Measurements from ENCODE around the gene SRRM4.

SRRM4 gene

DNA sequence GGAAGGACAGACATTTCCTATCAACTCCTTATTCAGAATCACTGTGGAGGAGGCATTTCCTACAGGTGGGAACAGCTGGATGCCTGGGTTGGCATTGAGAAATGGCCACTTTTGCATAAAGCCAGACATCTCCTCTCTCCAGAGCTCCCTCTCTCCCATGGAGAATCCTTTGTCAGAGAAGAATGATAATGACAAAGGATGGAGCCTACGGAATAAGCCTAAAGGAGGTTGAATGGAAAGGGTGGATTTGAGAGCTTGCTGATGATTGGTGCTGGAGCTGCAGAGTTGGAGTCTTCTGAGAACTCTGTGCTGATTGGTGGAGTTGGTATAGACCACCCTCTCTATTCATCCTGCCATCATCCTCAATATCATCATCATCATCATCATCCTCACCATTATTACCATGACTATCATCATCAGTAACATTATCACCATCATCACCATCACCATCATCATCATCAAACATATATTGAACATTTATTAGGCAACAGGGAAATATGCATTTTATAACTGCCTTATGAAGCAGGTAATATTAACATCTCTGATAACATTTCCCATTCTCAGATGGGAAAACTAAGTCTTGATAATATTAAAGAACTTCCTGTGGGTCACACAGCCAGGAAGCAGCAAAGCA is 108.2 kb downstream of the SRRM4 start:
- no peak for TF ChIP-seq TAF1 (IDR thresholded peaks at IDR 0.05; ENCODE audit: low read depth)
- no peak for TF ChIP-seq RAD21 (IDR thresholded peaks at IDR 0.05; ENCODE audit: low read depth)
- TF ChIP-seq EP300 (IDR thresholded peaks at IDR 0.05; ENCODE audit: borderline replicate concordance) = no peak
- no peak for TF ChIP-seq ZBTB7A (IDR thresholded peaks at IDR 0.05; ENCODE audit: low read depth)
- TF ChIP-seq TEAD4 (IDR thresholded peaks at IDR 0.05) = no peak
- TF ChIP-seq CEBPB (IDR thresholded peaks at IDR 0.05) = no peak
- TF ChIP-seq, protein P1, sequence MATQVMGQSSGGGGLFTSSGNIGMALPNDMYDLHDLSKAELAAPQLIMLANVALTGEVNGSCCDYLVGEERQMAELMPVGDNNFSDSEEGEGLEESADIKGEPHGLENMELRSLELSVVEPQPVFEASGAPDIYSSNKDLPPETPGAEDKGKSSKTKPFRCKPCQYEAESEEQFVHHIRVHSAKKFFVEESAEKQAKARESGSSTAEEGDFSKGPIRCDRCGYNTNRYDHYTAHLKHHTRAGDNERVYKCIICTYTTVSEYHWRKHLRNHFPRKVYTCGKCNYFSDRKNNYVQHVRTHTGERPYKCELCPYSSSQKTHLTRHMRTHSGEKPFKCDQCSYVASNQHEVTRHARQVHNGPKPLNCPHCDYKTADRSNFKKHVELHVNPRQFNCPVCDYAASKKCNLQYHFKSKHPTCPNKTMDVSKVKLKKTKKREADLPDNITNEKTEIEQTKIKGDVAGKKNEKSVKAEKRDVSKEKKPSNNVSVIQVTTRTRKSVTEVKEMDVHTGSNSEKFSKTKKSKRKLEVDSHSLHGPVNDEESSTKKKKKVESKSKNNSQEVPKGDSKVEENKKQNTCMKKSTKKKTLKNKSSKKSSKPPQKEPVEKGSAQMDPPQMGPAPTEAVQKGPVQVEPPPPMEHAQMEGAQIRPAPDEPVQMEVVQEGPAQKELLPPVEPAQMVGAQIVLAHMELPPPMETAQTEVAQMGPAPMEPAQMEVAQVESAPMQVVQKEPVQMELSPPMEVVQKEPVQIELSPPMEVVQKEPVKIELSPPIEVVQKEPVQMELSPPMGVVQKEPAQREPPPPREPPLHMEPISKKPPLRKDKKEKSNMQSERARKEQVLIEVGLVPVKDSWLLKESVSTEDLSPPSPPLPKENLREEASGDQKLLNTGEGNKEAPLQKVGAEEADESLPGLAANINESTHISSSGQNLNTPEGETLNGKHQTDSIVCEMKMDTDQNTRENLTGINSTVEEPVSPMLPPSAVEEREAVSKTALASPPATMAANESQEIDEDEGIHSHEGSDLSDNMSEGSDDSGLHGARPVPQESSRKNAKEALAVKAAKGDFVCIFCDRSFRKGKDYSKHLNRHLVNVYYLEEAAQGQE (IDR thresholded peaks at IDR 0.05; ENCODE audit: low read depth) = no peak

DNA sequence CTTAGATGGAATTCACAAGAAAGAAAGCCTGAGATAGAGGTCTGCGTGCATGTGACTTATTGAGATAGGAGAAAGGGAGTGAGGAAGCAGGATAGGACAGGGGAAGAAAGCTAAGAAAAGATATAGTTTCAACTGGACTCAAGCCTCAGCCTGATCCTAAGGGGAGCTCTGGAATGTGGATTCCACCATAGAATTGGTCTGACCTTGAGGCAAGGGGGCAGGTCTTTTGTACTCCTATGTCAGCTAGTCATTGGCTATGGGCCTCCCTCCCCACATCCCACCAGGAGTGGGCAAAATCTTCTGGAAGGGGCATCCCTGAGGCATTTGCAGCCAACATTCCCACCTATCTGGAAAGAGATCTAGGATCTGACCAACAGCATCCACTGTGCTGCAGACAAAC is 108.9 kb downstream of the SRRM4 start:
- TF ChIP-seq ZBTB7A (IDR thresholded peaks at IDR 0.05; ENCODE audit: low read depth) (no peak), CEBPB (IDR thresholded peaks at IDR 0.05) (no peak), TAF1 (IDR thresholded peaks at IDR 0.05; ENCODE audit: low read depth) (no peak), EGR1 (IDR thresholded peaks at IDR 0.05) (no peak), EP300 (IDR thresholded peaks at IDR 0.05; ENCODE audit: borderline replicate concordance) (no peak), TCF12 (IDR thresholded peaks at IDR 0.05; ENCODE audit: low read depth) (no peak), FOXM1 (IDR thresholded peaks at IDR 0.05; ENCODE audit: borderline replicate concordance, low read depth) (no peak), NFIC (IDR thresholded peaks at IDR 0.05) (no peak), YY1 (IDR thresholded peaks at IDR 0.05; ENCODE audit: low read depth) (no peak), CREB1 (IDR thresholded peaks at IDR 0.05; ENCODE audit: low read depth) (no peak), RAD21 (IDR thresholded peaks at IDR 0.05; ENCODE audit: low read depth) (no peak), TEAD4 (IDR thresholded peaks at IDR 0.05) (no peak)
- TF ChIP-seq, protein P2, sequence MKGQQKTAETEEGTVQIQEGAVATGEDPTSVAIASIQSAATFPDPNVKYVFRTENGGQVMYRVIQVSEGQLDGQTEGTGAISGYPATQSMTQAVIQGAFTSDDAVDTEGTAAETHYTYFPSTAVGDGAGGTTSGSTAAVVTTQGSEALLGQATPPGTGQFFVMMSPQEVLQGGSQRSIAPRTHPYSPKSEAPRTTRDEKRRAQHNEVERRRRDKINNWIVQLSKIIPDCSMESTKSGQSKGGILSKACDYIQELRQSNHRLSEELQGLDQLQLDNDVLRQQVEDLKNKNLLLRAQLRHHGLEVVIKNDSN (IDR thresholded peaks at IDR 0.05) = no peak
- TF ChIP-seq, protein P3, sequence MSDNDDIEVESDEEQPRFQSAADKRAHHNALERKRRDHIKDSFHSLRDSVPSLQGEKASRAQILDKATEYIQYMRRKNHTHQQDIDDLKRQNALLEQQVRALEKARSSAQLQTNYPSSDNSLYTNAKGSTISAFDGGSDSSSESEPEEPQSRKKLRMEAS (IDR thresholded peaks at IDR 0.05) = no peak
- TF ChIP-seq, protein P1 (IDR thresholded peaks at IDR 0.05; ENCODE audit: low read depth) = no peak

DNA sequence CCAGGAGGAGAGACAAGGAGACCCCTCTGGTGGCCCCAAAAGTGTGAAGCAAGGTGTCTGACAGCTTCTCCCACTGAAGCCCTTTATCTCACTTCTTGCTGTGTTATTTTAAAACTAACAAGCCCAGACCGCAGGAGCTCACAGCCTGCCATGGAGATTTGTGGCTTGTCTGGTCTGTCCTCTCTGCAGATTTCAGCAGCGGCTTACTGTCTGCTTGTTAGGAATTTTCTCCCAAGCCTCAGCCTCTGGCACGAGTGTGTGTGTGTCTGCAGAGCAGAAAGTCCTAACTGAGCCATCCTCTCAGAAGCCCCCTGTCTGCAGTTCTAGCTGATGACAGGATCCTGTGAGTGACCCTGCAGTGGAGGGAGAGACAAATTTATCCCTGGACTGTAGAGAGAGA is 109.5 kb downstream of the SRRM4 start:
- TF ChIP-seq TAF1 (IDR thresholded peaks at IDR 0.05; ENCODE audit: low read depth) (no peak), EP300 (IDR thresholded peaks at IDR 0.05; ENCODE audit: borderline replicate concordance) (no peak), NFIC (IDR thresholded peaks at IDR 0.05) (no peak), CEBPB (IDR thresholded peaks at IDR 0.05) (no peak), YY1 (IDR thresholded peaks at IDR 0.05; ENCODE audit: low read depth) (no peak), TCF12 (IDR thresholded peaks at IDR 0.05; ENCODE audit: low read depth) (no peak), RAD21 (IDR thresholded peaks at IDR 0.05; ENCODE audit: low read depth) (no peak), ZBTB7A (IDR thresholded peaks at IDR 0.05; ENCODE audit: low read depth) (no peak), CREB1 (IDR thresholded peaks at IDR 0.05; ENCODE audit: low read depth) (no peak), EGR1 (IDR thresholded peaks at IDR 0.05) (no peak), FOXM1 (IDR thresholded peaks at IDR 0.05; ENCODE audit: borderline replicate concordance, low read depth) (no peak), TEAD4 (IDR thresholded peaks at IDR 0.05) (no peak)
- TF ChIP-seq, protein P1 (IDR thresholded peaks at IDR 0.05; ENCODE audit: low read depth) = no peak
- TF ChIP-seq, protein P3 (IDR thresholded peaks at IDR 0.05) = no peak
- TF ChIP-seq, protein P2 (IDR thresholded peaks at IDR 0.05) = no peak

DNA sequence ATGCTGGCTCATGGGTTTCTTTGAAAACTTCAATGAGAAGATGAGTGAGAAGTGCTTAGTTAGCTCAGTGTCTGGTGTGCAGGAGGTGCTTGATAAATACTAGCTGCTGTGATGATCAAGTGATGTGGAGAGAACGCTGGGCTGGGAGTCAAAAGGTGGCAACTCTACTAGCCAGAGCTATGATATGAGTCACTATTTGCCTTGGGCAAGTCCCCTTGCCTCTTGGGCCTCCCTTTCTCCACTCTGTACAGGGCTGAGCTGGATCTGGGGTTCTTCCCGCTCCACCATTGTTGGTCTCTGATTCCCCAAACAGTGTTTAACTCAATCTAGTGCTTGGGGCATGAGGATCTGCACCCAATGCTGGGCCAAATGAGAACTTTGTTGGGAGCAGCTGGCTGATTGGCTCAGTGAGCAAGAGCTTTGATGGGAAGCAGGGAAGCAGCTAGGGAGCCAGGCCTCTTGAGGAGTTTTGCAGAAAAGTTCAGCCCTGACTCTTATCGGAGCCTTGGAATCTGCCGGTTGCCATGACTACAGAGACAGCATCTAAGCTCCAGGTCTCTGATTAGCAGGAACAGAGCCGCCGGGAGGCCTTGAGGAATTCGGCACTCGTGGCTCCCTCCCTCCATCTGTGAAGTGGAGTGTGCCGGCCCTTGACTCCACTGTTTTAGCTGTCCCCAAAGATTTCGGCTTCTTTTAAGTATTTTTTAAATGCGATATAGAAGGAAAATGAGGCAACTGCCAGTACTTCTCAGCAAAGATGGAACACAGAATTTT is 115.3 kb downstream of the SRRM4 start:
- TF ChIP-seq, protein P2 (IDR thresholded peaks at IDR 0.05) = no peak
- TF ChIP-seq TCF12 (IDR thresholded peaks at IDR 0.05; ENCODE audit: low read depth) (no peak), RAD21 (IDR thresholded peaks at IDR 0.05; ENCODE audit: low read depth) (no peak), EGR1 (IDR thresholded peaks at IDR 0.05) (no peak), EP300 (IDR thresholded peaks at IDR 0.05; ENCODE audit: borderline replicate concordance) (no peak), CEBPB (IDR thresholded peaks at IDR 0.05) (no peak), YY1 (IDR thresholded peaks at IDR 0.05; ENCODE audit: low read depth) (no peak), ZBTB7A (IDR thresholded peaks at IDR 0.05; ENCODE audit: low read depth) (no peak), CREB1 (IDR thresholded peaks at IDR 0.05; ENCODE audit: low read depth) (no peak), FOXM1 (IDR thresholded peaks at IDR 0.05; ENCODE audit: borderline replicate concordance, low read depth) (no peak), TAF1 (IDR thresholded peaks at IDR 0.05; ENCODE audit: low read depth) (no peak)
- TF ChIP-seq, protein P1 (IDR thresholded peaks at IDR 0.05; ENCODE audit: low read depth) = no peak
- TF ChIP-seq, protein P3 (IDR thresholded peaks at IDR 0.05) = no peak
